Liver (tissue), 3 donors: ENCODE data around the gene IFIT3.

Experiments used
- CTCF ChIP-seq: fragments of 150-350 bp; IDR thresholded peaks from 2 replicates; pipeline ENCODE4 v1.5.1; 2017; ENCODE audit warnings: improper control_type of control experiment, low read depth, low read length; ENCODE audit not compliant: missing input control
- EGR1 ChIP-seq, 2 donors: IDR thresholded peaks; 2 replicates each; pipeline ENCODE4 v1.6.1; 2016 to 2018; ENCODE audit warnings: antibody characterized with exemption in 2 of 2, low read depth in 2 of 2
- RAD21 ChIP-seq, 2 donors: IDR thresholded peaks; 2 replicates each; pipeline ENCODE4 v1.6.1; 2016; ENCODE audit warnings: antibody characterized with exemption in 2 of 2, mild to moderate bottlenecking in 2 of 2
- YY1 ChIP-seq: IDR thresholded peaks from 2 replicates; pipeline ENCODE4 v1.6.1; 2016; ENCODE audit warnings: antibody characterized with exemption, mild to moderate bottlenecking
- ZBTB33 ChIP-seq: IDR thresholded peaks from 2 replicates; pipeline ENCODE4 v1.6.1; 2016; ENCODE audit warnings: antibody characterized with exemption
- donor health status: healthy.
- donor health status: healthy.

GRCh38 chr10:89304026-89304425, 23.8 kb upstream of the IFIT3 start:
- TF ChIP-seq EGR1 (IDR thresholded peaks at IDR 0.05; ENCODE audit: low read depth in 2 of 2) (no peak), CTCF (no peak), RAD21 (IDR thresholded peaks at IDR 0.05) (peak in 1 of 2 donors; percentile 22), ZBTB33 (no peak), YY1 (no peak)
